ENCODE measurements around the gene TMEM11. TPM values are rescaled to one million over a fixed set of nuclear protein-coding genes. Genes with fewer than 3 reads are reported as not detected.

TMEM11 gene
- total and polyA plus RNA-seq, 2 donors (not counting 1 experiment from before 2014, with no cell fraction given), result 21.4 to 25.3 TPM

GRCh38 chr17:21191698-21192097 lies 22.3 kb downstream of the TMEM11 start:
- no peak for TF ChIP-seq CTCF (IDR thresholded peaks at IDR 0.05)
- TF ChIP-seq EZH2 (IDR thresholded peaks at IDR 0.05; ENCODE audit: borderline replicate concordance, insufficient read depth, low read depth, low read length, poor library complexity, severe bottlenecking), result no peak
- DNase-seq, result no peak
- no peak overlapping the region for H3K9ac ChIP-seq (ENCODE audit: low read length)
- no peaks in the 10 kb centered on the region for H3K27me3 Mint-ChIP-seq
- ChIA-PET CTCF (no interaction called here), POLR2A (no interaction called here)
- H3K9me3 ChIP-seq (ENCODE audit: control extremely low read depth in 1 of 3, control insufficient read depth in 2 of 3, insufficient read depth in 1 of 3, low read length in 2 of 3), result no peaks in the 10 kb centered on the region
- no peaks in the 10 kb centered on the region for H3K79me2 ChIP-seq (ENCODE audit: control insufficient read depth, insufficient read depth, low read length)
- H3K4me3 ChIP-seq (ENCODE audit: control extremely low read depth in 1 of 5, extremely low read depth in 1 of 5, insufficient read depth in 1 of 5, low read depth in 2 of 5, low read length in 4 of 5), result no peak overlapping the region
- ATAC-seq (ENCODE audit: low read depth), result no peak
- H4K20me1 ChIP-seq (ENCODE audit: control insufficient read depth, insufficient read depth, low read length, poor library complexity, severe bottlenecking), result no peaks in the 10 kb centered on the region
- H3K27ac ChIP-seq (ENCODE audit: low read length in 2 of 2), result no peak overlapping the region
- peaks cover 1 to 16% of the 10 kb centered on the region in 2 experiments for H3K36me3 ChIP-seq (replicated peaks in 1 of 2; ENCODE audit: control extremely low read depth in 1 of 2, control insufficient read depth in 1 of 2, extremely low read depth in 1 of 2, insufficient read depth in 2 of 2, low read length in 1 of 2)
- no peaks in the 10 kb centered on the region for H3K27me3 ChIP-seq (replicated peaks in 1 of 4; ENCODE audit: control extremely low read depth in 1 of 4, control insufficient read depth in 3 of 4, insufficient read depth in 4 of 4, low read length in 3 of 4)
- 93% methylated on average over 2 of the region's 2 CpGs for WGBS (ENCODE audit: insufficient coverage)
- no peak overlapping the region for H2AFZ ChIP-seq (ENCODE audit: insufficient read depth, low read depth, low read length, poor library complexity, severe bottlenecking)
- H3K4me2 ChIP-seq (replicated peaks; ENCODE audit: low read depth, low read length, poor library complexity, severe bottlenecking), result no peak overlapping the region
- H3K4me3 Mint-ChIP-seq, result no peak overlapping the region
- H3K4me1 Mint-ChIP-seq, result no peaks in the 10 kb centered on the region
- intact Hi-C loops (cut with micrococcal nuclease), result no loop called here
- H3K27ac Mint-ChIP-seq, result no peak overlapping the region
- H3K4me1 ChIP-seq (ENCODE audit: control insufficient read depth in 2 of 2, insufficient read depth in 2 of 2, low read length in 2 of 2), result no peaks in the 10 kb centered on the region
- no peaks in the 10 kb centered on the region for H3K9me3 Mint-ChIP-seq (ENCODE audit: insufficient read depth)

- intact Hi-C loops (cut with micrococcal nuclease), result no loop called here
- Mint-ChIP-seq H3K9me3 (ENCODE audit: insufficient read depth) (no peaks in the 10 kb centered on the region), H3K4me1 (no peaks in the 10 kb centered on the region), H3K4me3 (no peak overlapping the region), H3K27me3 (no peaks in the 10 kb centered on the region), H3K27ac (no peak overlapping the region)
- Histone ChIP-seq H3K27me3 (replicated peaks in 1 of 4; ENCODE audit: control extremely low read depth in 1 of 4, control insufficient read depth in 3 of 4, insufficient read depth in 4 of 4, low read length in 3 of 4) (no peaks in the 10 kb centered on the region), H3K9ac (ENCODE audit: low read length) (no peak overlapping the region), H2AFZ (ENCODE audit: insufficient read depth, low read depth, low read length, poor library complexity, severe bottlenecking) (no peak overlapping the region), H3K79me2 (ENCODE audit: control insufficient read depth, insufficient read depth, low read length) (no peaks in the 10 kb centered on the region), H4K20me1 (ENCODE audit: control insufficient read depth, insufficient read depth, low read length, poor library complexity, severe bottlenecking) (no peaks in the 10 kb centered on the region), H3K4me3 (ENCODE audit: control extremely low read depth in 1 of 5, extremely low read depth in 1 of 5, insufficient read depth in 1 of 5, low read depth in 2 of 5, low read length in 4 of 5) (no peak overlapping the region), H3K4me2 (replicated peaks; ENCODE audit: low read depth, low read length, poor library complexity, severe bottlenecking) (no peak overlapping the region), H3K27ac (ENCODE audit: low read length in 2 of 2) (no peak overlapping the region), H3K4me1 (ENCODE audit: control insufficient read depth in 2 of 2, insufficient read depth in 2 of 2, low read length in 2 of 2) (no peaks in the 10 kb centered on the region), H3K36me3 (replicated peaks in 1 of 2; ENCODE audit: control extremely low read depth in 1 of 2, control insufficient read depth in 1 of 2, extremely low read depth in 1 of 2, insufficient read depth in 2 of 2, low read length in 1 of 2) (peaks cover 1 to 27% of the 10 kb centered on the region in 2 experiments), H3K9me3 (ENCODE audit: control extremely low read depth in 1 of 3, control insufficient read depth in 2 of 3, insufficient read depth in 1 of 3, low read length in 2 of 3) (no peaks in the 10 kb centered on the region)
- ChIA-PET POLR2A (no interaction called here), CTCF (no interaction called here)
- DNase-seq (no peak), ATAC-seq (ENCODE audit: low read depth) (no peak)
- WGBS (ENCODE audit: insufficient coverage), result 100% methylated on average over 2 of the region's 6 CpGs
- TF ChIP-seq CTCF (IDR thresholded peaks at IDR 0.05) (no peak), EZH2 (IDR thresholded peaks at IDR 0.05; ENCODE audit: borderline replicate concordance, insufficient read depth, low read depth, low read length, poor library complexity, severe bottlenecking) (no peak)
These were observed 23.9 kb downstream of the TMEM11 start for GRCh38 chr17:21190078-21190477.
